Liver (tissue), 9 donors: ENCODE results near the gene CTU1. TPM values are rescaled to one million over a fixed set of nuclear protein-coding genes. Genes with fewer than 3 reads are reported as not detected.

Source experiments
- DNase-seq: peaks from one replicate; pipeline ENCODE4 v3.0.0-alpha.2; 2017; ENCODE audit warnings: low spot score
- H3K27ac ChIP-seq, 2 donors: one replicate each; pipeline ENCODE4 v1.7.0; 2013; ENCODE audit warnings: inconsistent platforms in 2 of 2, low read length in 2 of 2, control low read depth in 1 of 2, low read depth in 1 of 2, mild to moderate bottlenecking in 1 of 2
- H3K27me3 ChIP-seq, 4 donors: one replicate each; pipeline versions ENCODE4 v1.6.1 to v1.7.0; 2013; ENCODE audit warnings: low read length in 3 of 4, inconsistent platforms in 1 of 4, mild to moderate bottlenecking in 1 of 4, moderate library complexity in 1 of 4; ENCODE audit not compliant: control insufficient read depth in 4 of 4, insufficient read depth in 4 of 4
- H3K36me3 ChIP-seq, 4 donors: one replicate each; pipeline versions ENCODE4 v1.6.1 to v1.7.0; 2013; ENCODE audit warnings: low read length in 3 of 4, mild to moderate bottlenecking in 3 of 4, low read depth in 1 of 4, moderate library complexity in 1 of 4; ENCODE audit not compliant: control insufficient read depth in 4 of 4, insufficient read depth in 3 of 4
- H3K4me1 ChIP-seq, 4 donors: one replicate each; pipeline versions ENCODE4 v1.6.1 to v1.7.0; 2013; ENCODE audit warnings: low read length in 3 of 4, mild to moderate bottlenecking in 3 of 4, moderate library complexity in 1 of 4; ENCODE audit not compliant: control insufficient read depth in 4 of 4, insufficient read depth in 4 of 4
- H3K4me3 ChIP-seq, 3 donors: one replicate each; pipeline versions ENCODE4 v1.6.1 to v1.7.0; 2013; ENCODE audit warnings: low read length in 3 of 3, control low read depth in 1 of 3, low read depth in 1 of 3, mild to moderate bottlenecking in 1 of 3
- H3K9ac ChIP-seq, 2 donors: one replicate each; pipeline ENCODE4 v1.7.0; 2013; ENCODE audit warnings: low read length in 2 of 2, mild to moderate bottlenecking in 2 of 2, moderate library complexity in 2 of 2, control low read depth in 1 of 2, low read depth in 1 of 2
- H3K9me3 ChIP-seq, 4 donors: one replicate each; pipeline versions ENCODE4 v1.6.1 to v1.7.0; 2013; ENCODE audit warnings: low read length in 3 of 4; ENCODE audit not compliant: control insufficient read depth in 4 of 4
- ATF3 ChIP-seq: IDR thresholded peaks from 2 replicates; pipeline ENCODE4 v1.6.1; 2016; ENCODE audit warnings: antibody characterized with exemption
- CTCF ChIP-seq: fragments of 150-350 bp; IDR thresholded peaks from 2 replicates; pipeline ENCODE4 v1.5.1; 2017; ENCODE audit warnings: improper control_type of control experiment, low read depth, low read length; ENCODE audit not compliant: missing input control
- EGR1 ChIP-seq, 2 donors: IDR thresholded peaks; 2 replicates each; pipeline ENCODE4 v1.6.1; 2016 to 2018; ENCODE audit warnings: antibody characterized with exemption in 2 of 2, low read depth in 2 of 2
- FOXA1 ChIP-seq: IDR thresholded peaks from 2 replicates; pipeline ENCODE4 v1.6.1; 2016; ENCODE audit warnings: antibody characterized with exemption
- FOXA2 ChIP-seq: IDR thresholded peaks from 2 replicates; pipeline ENCODE4 v1.6.1; 2016; ENCODE audit warnings: antibody characterized with exemption
- GABPA ChIP-seq, 2 donors: IDR thresholded peaks in 1 of 2; conservative IDR thresholded peaks in 1 of 2; 2 replicates each; pipeline ENCODE4 v1.6.1; 2016; ENCODE audit warnings: antibody characterized with exemption in 2 of 2, mild to moderate bottlenecking in 1 of 2, moderate library complexity in 1 of 2
- HNF4A ChIP-seq, 2 donors: conservative IDR thresholded peaks; 2 replicates each; pipeline ENCODE4 v1.6.1; 2016; ENCODE audit warnings: antibody characterized with exemption in 2 of 2, mild to moderate bottlenecking in 2 of 2
- HNF4G ChIP-seq: IDR thresholded peaks from 2 replicates; pipeline ENCODE4 v1.6.1; 2016; ENCODE audit warnings: antibody characterized with exemption
- JUND ChIP-seq, 2 donors: IDR thresholded peaks; 2 replicates each; pipeline ENCODE4 v1.6.1; 2016; ENCODE audit warnings: antibody characterized with exemption in 2 of 2
- MAX ChIP-seq: IDR thresholded peaks from 2 replicates; pipeline ENCODE4 v1.6.1; 2016; ENCODE audit warnings: antibody characterized with exemption
- NR2F2 ChIP-seq: IDR thresholded peaks from 2 replicates; pipeline ENCODE4 v1.6.1; 2016; ENCODE audit warnings: antibody characterized with exemption
- RAD21 ChIP-seq, 2 donors: IDR thresholded peaks; 2 replicates each; pipeline ENCODE4 v1.6.1; 2016; ENCODE audit warnings: antibody characterized with exemption in 2 of 2, mild to moderate bottlenecking in 2 of 2
- REST ChIP-seq: IDR thresholded peaks from 2 replicates; pipeline ENCODE4 v1.6.1; 2016; ENCODE audit warnings: antibody characterized with exemption, mild to moderate bottlenecking
- RXRA ChIP-seq, 2 donors: IDR thresholded peaks; 2 replicates each; pipeline ENCODE4 v1.6.1; 2017 to 2018; ENCODE audit warnings: antibody characterized with exemption in 2 of 2, mild to moderate bottlenecking in 1 of 2
- SP1 ChIP-seq: IDR thresholded peaks from 2 replicates; pipeline ENCODE4 v1.6.1; 2018; ENCODE audit warnings: antibody characterized with exemption, mild to moderate bottlenecking
- TAF1 ChIP-seq: conservative IDR thresholded peaks from 2 replicates; pipeline ENCODE4 v1.6.1; 2016; ENCODE audit warnings: antibody characterized with exemption, mild to moderate bottlenecking
- YY1 ChIP-seq: IDR thresholded peaks from 2 replicates; pipeline ENCODE4 v1.6.1; 2016; ENCODE audit warnings: antibody characterized with exemption, mild to moderate bottlenecking
- ZBTB33 ChIP-seq: IDR thresholded peaks from 2 replicates; pipeline ENCODE4 v1.6.1; 2016; ENCODE audit warnings: antibody characterized with exemption
- WGBS: extraction: QIAGEN DNeasy Blood & Tissue Kit; methylation state at CpG from one replicate; pipeline ENCODE4 v1.1.7; 2013; 5-methylcytosine and 5-hydroxymethylcytosine counted together
- polyA plus RNA-seq, 2 donors: library from polyadenylated mRNA; stranded (reverse) in 1 of 2; unstranded in 1 of 2; fragments of 200-250 nt in 1 of 2; fragments of >200 nt in 1 of 2; fragmentation: Nextera tagmentation in 1 of 2; extraction: Ambion mirVana in 1 of 2; gene quantifications; one replicate each; pipeline versions ENCODE4 v1.2.1 to v1.2.3, GENCODE V29; 2013 to 2015
- total RNA-seq, 2 donors: library from RNA; depleted of rRNA; stranded (reverse); fragments of >200 nt; gene quantifications; one replicate each; pipeline ENCODE4 v1.2.3, GENCODE V29; 2014
- donor health status: healthy.
- donor health status: healthy.
- donor health status: healthy.
- donor health status: healthy.
- donor health status: healthy.

Gene CTU1
- total and polyA plus RNA-seq, 4 donors: 0.19 to 3.7 (median 2.5) TPM

- Histone ChIP-seq H3K9me3 (no peaks in the 10 kb centered on the region), H3K9ac (no peak overlapping the region), H3K36me3 (peaks cover 0 to 8% (median 0%) of the 10 kb centered on the region in 4 donors), H3K4me1 (peaks cover 0 to 3% (median 0%) of the 10 kb centered on the region in 4 donors), H3K27me3 (no peaks in the 10 kb centered on the region), H3K27ac (no peak overlapping the region), H3K4me3 (no peak overlapping the region)
- 91% methylated on average over 6 of the region's 6 CpGs for WGBS
- DNase-seq: no peak
- TF ChIP-seq TAF1 (no peak), EGR1 (IDR thresholded peaks at IDR 0.05; ENCODE audit: low read depth in 2 of 2) (no peak), REST (no peak), RAD21 (IDR thresholded peaks at IDR 0.05) (no peak), ZBTB33 (no peak), GABPA (IDR thresholded peaks at IDR 0.05 in 1 of 2, conservative IDR thresholded peaks at IDR 0.05 in 1 of 2) (no peak), FOXA1 (no peak), FOXA2 (no peak), CTCF (no peak), ATF3 (no peak), HNF4G (no peak), YY1 (no peak), SP1 (no peak), HNF4A (conservative IDR thresholded peaks at IDR 0.05) (no peak), MAX (no peak), JUND (IDR thresholded peaks at IDR 0.05) (no peak), NR2F2 (no peak), RXRA (IDR thresholded peaks at IDR 0.05) (no peak)
Observed at GRCh38 chr19:51096473-51097165, 11.6 kb downstream of the CTU1 start.
